ENCODE measurements around the gene KIF26B. TPM values are rescaled to one million over a fixed set of nuclear protein-coding genes. Genes with fewer than 3 reads are reported as not detected.

The KIF26B gene
- polyA plus RNA-seq, 1 donor from 2014 or later, result 6.3 TPM

DNA sequence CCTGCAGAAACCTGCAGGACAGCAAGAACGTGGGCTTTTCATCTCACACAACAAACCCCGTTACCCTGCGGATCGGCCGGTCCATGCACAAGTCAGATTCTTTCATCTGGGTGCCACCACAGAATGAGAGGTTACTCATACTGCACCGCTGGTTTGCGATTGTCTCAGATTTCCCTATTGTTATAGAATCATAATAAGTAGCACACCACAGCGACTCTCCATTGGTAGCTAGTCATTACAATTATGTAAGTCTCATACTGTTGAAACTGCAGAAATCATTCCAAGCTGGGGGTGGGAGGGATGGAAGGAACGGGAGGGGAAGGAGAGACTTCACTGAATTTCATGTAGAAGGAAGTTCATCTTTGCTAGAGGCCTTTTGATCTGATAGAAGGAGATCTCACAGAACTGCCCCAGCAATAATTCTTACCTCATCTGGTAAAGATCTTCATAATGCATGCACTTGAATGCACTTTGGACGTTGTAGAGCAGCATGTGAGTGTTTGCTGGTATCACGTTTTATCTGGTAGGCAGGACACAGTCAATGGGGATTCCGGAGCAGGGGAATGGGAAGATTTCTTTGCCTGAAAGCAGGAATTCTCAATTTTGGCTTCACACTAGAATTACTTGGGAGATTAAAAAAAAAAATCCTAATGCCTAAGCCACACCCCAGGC is 221.1 kb downstream of the KIF26B start:
- Histone ChIP-seq H3K4me3 (ENCODE audit: low read length) (no peak overlapping the region), H2AFZ (ENCODE audit: low read depth, low read length) (no peak overlapping the region), H3F3A (ENCODE audit: insufficient read depth, low read length, poor library complexity, severe bottlenecking) (no peaks in the 10 kb centered on the region), H3K36me3 (ENCODE audit: insufficient read depth, low read length) (no peaks in the 10 kb centered on the region), H3K27ac (ENCODE audit: low read length) (no peak overlapping the region), H4K20me1 (ENCODE audit: insufficient read depth) (no peaks in the 10 kb centered on the region), H3K4me2 (ENCODE audit: low read length) (no peak overlapping the region), H3K9me3 (ENCODE audit: low read length) (no peaks in the 10 kb centered on the region), H3K9ac (ENCODE audit: low read length) (no peak overlapping the region), H3K27me3 (ENCODE audit: insufficient read depth, low read depth, low read length) (no peaks in the 10 kb centered on the region), H3K9me2 (ENCODE audit: insufficient read depth, low read length) (no peaks in the 10 kb centered on the region), H3K79me2 (replicated peaks; ENCODE audit: insufficient read depth, low read length) (no peaks in the 10 kb centered on the region)
- TF ChIP-seq RAD21 (conservative IDR thresholded peaks at IDR 0.05) (no peak), SMC3 (conservative IDR thresholded peaks at IDR 0.05; ENCODE audit: poor library complexity) (no peak)

DNA sequence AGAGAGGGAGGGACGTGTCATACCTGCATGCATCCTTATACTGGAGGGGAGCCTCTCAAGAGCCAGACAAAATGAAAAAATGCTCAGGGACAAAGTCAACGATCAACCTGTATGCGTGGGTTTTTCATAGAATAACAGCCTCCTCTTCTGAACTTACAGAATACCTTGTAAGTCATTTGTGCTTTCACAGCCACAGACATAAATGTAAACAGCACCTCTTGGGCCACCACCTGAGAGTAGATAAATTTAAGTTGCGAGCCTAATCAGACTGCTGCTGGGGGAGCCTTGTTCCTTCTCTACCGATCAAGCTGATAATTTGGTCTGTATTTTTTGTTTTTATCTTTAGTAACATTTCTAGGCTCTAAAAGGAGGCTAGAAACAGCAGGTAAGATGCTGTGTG is 223.1 kb downstream of the KIF26B start:
- H3K9ac ChIP-seq (ENCODE audit: low read length), result no peak overlapping the region
- no peak overlapping the region for H3K27ac ChIP-seq (ENCODE audit: low read length)
- H3K79me2 ChIP-seq (replicated peaks; ENCODE audit: insufficient read depth, low read length), result no peaks in the 10 kb centered on the region
- no peak overlapping the region for H2AFZ ChIP-seq (ENCODE audit: low read depth, low read length)
- no peaks in the 10 kb centered on the region for H3K9me2 ChIP-seq (ENCODE audit: insufficient read depth, low read length)
- no peaks in the 10 kb centered on the region for H3K9me3 ChIP-seq (ENCODE audit: low read length)
- H3K27me3 ChIP-seq (ENCODE audit: insufficient read depth, low read depth, low read length), result no peaks in the 10 kb centered on the region
- no peaks in the 10 kb centered on the region for H3K36me3 ChIP-seq (ENCODE audit: insufficient read depth, low read length)
- H4K20me1 ChIP-seq (ENCODE audit: insufficient read depth), result no peaks in the 10 kb centered on the region
- no peak overlapping the region for H3K4me3 ChIP-seq (ENCODE audit: low read length)
- no peak overlapping the region for H3K4me2 ChIP-seq (ENCODE audit: low read length)
- TF ChIP-seq, protein P1, sequence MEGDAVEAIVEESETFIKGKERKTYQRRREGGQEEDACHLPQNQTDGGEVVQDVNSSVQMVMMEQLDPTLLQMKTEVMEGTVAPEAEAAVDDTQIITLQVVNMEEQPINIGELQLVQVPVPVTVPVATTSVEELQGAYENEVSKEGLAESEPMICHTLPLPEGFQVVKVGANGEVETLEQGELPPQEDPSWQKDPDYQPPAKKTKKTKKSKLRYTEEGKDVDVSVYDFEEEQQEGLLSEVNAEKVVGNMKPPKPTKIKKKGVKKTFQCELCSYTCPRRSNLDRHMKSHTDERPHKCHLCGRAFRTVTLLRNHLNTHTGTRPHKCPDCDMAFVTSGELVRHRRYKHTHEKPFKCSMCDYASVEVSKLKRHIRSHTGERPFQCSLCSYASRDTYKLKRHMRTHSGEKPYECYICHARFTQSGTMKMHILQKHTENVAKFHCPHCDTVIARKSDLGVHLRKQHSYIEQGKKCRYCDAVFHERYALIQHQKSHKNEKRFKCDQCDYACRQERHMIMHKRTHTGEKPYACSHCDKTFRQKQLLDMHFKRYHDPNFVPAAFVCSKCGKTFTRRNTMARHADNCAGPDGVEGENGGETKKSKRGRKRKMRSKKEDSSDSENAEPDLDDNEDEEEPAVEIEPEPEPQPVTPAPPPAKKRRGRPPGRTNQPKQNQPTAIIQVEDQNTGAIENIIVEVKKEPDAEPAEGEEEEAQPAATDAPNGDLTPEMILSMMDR (IDR thresholded peaks at IDR 0.05; ENCODE audit: poor library complexity, severe bottlenecking), result no peak
- no peak for TF ChIP-seq SMC3 (conservative IDR thresholded peaks at IDR 0.05; ENCODE audit: poor library complexity)
- no peak for TF ChIP-seq POLR2AphosphoS5 (IDR thresholded peaks at IDR 0.05)
- TF ChIP-seq RAD21 (conservative IDR thresholded peaks at IDR 0.05), result no peak
- no peak for TF ChIP-seq EP300 (conservative IDR thresholded peaks at IDR 0.05; ENCODE audit: poor library complexity, severe bottlenecking)
- TF ChIP-seq, protein P2, sequence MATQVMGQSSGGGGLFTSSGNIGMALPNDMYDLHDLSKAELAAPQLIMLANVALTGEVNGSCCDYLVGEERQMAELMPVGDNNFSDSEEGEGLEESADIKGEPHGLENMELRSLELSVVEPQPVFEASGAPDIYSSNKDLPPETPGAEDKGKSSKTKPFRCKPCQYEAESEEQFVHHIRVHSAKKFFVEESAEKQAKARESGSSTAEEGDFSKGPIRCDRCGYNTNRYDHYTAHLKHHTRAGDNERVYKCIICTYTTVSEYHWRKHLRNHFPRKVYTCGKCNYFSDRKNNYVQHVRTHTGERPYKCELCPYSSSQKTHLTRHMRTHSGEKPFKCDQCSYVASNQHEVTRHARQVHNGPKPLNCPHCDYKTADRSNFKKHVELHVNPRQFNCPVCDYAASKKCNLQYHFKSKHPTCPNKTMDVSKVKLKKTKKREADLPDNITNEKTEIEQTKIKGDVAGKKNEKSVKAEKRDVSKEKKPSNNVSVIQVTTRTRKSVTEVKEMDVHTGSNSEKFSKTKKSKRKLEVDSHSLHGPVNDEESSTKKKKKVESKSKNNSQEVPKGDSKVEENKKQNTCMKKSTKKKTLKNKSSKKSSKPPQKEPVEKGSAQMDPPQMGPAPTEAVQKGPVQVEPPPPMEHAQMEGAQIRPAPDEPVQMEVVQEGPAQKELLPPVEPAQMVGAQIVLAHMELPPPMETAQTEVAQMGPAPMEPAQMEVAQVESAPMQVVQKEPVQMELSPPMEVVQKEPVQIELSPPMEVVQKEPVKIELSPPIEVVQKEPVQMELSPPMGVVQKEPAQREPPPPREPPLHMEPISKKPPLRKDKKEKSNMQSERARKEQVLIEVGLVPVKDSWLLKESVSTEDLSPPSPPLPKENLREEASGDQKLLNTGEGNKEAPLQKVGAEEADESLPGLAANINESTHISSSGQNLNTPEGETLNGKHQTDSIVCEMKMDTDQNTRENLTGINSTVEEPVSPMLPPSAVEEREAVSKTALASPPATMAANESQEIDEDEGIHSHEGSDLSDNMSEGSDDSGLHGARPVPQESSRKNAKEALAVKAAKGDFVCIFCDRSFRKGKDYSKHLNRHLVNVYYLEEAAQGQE (IDR thresholded peaks at IDR 0.05; ENCODE audit: borderline replicate concordance), result no peak
- no peak for TF ChIP-seq MXI1 (conservative IDR thresholded peaks at IDR 0.05; ENCODE audit: poor library complexity, severe bottlenecking)
- TF ChIP-seq TAF1 (IDR thresholded peaks at IDR 0.05; ENCODE audit: low read depth), result no peak
- no peak for TF ChIP-seq EZH2 (IDR thresholded peaks at IDR 0.05; ENCODE audit: borderline replicate concordance, insufficient read depth, low read length, poor library complexity, severe bottlenecking)
- H3F3A ChIP-seq (ENCODE audit: insufficient read depth, low read length, poor library complexity, severe bottlenecking), result no peaks in the 10 kb centered on the region

Data from neural cell (in vitro differentiated cells).